GM21717 (cell line): Measurements from ENCODE around the gene OTX1.
A peak's percentile ranks its signal among the peaks of the same experiment; 100 is the strongest.
"Not testable (repeated sequence)": the region's sequence is repeated elsewhere in the genome, so short reads cannot be mapped to it uniquely, and the experiment has no call there.

Source experiments
- ATAC-seq: cut with Tn5 transposase; IDR thresholded peaks from one replicate; pipeline ENCODE4 v1.9.1; 2021; ENCODE audit warnings: mild to moderate bottlenecking, moderate library complexity; ENCODE audit not compliant: unreplicated experiment

OTX1 gene

DNA sequence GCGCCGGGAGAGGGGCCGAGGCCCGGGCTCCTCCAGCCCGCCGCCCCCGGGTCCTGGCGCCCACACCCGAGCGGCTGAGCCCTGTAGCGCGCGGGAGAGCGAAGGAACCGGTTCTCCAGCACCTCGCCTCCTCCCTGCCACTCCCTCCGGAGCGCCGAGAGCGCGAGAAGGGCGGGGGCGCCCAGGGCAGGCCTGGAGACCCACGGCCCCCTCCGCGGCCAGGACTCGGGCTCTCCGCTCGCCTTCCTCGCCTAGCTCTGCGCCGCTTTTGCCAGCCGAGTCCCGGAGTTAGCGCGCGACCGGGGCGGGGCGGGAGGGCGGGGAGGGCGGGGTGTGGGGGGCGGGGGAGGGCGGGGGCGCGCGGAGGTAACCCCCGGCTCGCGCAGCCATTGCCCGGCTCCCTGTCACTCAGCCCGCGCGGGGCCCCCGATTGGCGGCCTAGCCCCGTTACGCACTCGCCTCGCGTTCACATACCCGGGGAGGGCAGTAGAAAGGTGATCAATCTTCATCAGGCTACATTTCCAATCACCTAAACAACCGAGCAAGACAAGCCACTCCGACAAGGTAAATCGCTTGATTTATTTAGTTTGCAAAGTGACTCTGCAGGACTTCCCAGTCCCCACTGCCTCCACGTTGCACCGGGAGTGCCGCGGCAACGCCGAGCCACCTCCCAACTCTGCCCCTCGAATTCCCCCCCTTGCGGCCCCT, at the start of gene OTX1:
Gene OTX1 (plus strand): TSS at position 497 of the 708 bp plus-strand sequence. CDS start 2,161 bp downstream, outside the sequence.
- ATAC-seq, result peak; percentile 89

DNA sequence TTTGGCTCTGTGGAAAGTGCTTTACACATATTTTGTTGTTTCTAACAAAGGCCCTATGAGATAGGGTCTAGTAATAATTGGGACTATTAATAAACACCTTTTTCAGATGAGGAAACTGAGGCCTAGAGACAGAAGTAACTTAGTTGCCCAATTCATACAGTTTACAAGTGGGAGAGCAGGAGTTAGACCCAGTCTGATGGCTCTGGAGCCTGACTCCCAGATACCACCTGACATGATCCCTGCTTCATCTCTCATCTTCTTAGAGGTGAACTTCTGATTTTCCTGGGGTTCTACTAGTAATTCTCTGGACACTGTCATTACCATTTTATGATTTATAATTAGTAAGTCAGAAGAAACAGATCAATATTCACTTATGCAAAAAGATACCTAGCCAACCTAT, 49.1 kb upstream of the OTX1 start:
- ATAC-seq, result no peak

DNA sequence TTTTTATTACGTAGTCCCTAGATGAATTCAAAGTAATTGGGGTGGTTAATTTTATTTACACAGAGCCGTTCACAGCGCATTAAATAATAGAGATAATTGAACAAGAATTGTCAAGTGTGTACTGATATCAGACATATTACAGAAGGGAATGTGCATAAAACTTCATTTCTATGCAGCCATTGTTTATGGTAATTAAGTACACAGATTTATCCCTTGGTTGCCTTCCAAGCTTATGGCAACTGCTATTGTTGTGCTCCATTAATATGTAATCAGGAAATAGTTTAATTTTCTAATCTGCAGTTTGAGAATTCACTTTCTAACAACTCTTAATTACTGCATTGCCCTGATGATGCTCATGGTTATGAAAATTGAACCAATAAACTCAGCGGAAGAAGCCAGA, 47.3 kb upstream of the OTX1 start:
- no peak for ATAC-seq

DNA sequence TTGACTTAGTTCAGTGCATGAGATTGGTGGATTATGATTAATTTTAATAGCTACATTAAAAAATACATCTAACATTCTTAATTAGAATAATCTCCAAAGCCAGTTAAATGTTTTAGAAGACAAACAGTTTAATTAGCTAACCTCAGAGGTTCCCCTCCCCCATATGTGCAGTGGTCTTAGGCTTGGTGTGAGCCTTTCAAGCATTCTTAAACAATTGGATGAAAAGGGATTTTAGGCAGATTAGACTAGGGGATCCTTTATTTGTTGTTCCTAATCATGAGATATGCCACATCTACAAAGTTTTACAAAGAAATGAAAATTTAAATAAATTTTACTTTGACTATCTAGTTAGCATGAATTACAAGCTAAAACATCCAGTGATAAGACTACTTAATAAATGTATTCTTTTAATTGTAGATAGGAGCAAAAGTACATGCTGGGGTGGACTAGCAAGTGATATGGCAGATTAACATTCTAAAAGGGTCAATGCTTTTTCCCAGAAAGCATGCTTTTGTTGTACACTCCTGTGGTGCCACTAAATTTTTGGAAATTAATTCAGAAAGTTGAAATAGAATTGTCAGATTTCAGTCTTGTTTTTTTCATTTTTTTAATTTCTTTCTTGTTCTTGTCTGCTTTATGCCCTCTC, 42.7 kb upstream of the OTX1 start:
- ATAC-seq, result no peak

DNA sequence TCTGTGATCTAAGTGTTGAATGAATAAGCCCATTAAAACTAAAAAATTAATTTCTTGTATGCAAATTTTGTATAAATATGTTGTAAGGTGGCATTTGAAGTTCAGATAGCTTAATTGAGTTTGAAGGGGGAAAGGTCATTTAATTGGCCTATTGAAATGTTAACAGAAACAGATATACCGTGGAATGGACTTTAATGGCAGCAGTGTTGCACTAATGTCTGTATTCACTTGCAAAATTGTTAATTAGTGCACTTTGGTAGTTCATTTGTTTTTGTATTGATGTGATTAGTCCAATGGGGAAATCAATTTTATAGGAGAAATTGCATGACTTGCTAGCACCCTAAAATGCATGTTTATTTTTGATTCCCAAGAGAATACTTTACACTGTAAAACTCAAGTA, 41.8 kb upstream of the OTX1 start:
- no peak for ATAC-seq

DNA sequence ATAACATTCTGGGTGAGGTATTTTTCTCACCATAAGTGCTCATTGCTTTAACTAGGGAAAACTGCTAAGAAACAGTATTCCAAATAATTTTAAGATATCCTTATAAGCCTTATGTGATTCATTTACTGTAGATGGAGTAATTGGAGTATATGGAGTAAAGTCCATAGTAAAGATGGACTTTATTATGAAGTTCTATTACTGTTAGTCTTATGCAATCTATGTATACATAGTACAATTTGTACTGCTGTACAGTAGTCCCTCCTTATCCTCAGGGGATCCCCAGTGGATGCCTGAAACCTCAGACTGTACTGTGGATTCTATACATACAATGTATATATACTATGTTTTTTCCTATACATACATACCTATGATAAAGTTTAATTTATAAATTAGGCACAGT, 41.1 kb upstream of the OTX1 start:
- no peak for ATAC-seq

DNA sequence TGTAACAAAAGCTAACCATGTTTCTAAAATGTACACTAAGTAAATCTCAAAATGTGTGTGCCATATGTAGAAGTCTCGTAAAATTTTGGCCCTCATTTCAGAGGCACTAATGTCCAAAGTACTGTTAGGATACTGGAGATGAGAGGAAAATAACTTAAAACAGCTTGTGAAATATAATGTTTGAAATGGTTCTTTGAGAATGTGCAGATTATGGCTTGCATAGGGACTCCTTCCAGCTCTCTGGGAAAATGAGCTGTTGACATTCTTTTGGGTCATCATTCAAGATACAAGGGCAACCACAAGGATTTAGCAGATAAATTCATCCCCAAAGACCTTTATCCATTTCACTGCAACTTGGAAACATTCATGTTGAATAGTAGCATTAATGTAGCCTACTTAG, 38.1 kb upstream of the OTX1 start:
- ATAC-seq, result no peak

DNA sequence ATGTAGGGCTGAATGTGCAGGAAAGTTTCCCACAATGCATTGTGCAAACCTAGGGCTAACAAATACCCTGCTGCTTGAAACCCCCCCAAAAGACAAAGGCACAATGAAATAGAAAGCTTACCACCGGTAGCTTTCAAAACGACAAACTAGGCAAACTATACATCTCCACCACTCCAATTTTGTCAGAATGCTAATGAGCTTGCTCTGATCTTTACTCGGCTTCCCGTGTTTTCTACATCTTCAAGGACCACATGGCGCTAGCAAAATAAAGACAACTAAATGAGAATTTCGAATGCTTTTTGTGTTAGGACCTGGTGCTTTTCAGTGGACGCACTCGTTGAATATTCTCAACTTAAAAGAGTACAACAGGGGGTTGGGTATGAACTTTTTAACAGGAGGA, 37.2 kb upstream of the OTX1 start:
- ATAC-seq, result no peak

DNA sequence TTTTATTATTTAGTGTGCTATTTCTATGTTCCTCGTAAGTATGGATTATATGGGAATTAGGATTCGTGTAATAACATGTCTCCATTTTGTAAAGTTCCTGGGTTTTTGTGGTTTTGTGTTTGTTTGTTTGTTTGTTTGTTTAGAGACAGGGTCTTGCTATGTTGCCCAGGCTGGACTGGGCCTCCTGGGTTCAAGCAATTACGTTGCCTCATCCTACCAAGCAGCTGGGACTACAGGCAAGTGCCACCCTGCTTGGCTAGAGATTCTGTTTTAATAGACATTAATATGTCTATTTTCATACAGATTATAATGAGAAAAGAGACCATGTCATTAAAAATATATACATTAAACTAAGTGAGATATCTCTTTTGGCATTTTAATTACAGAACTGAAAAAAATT, 35.2 kb upstream of the OTX1 start:
- ATAC-seq, result no peak

DNA sequence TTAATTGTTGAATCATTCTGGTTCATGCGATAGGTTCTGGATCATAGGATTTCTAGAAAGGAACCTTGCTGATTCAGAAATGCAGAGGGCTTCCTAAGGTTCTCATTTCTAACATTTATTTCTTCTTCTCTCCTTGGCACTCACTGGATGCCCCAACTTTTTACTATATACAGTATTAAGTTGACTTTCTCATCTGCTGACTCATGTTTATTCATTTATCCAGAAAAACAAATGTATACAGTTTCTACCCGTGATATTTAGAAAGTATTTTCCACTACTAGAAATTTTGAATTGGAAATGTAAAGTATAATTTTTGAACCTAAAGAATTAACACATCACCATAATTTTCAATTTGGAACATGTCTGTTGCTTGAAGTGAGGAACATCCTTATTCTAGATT, 32.2 kb upstream of the OTX1 start:
- no peak for ATAC-seq

DNA sequence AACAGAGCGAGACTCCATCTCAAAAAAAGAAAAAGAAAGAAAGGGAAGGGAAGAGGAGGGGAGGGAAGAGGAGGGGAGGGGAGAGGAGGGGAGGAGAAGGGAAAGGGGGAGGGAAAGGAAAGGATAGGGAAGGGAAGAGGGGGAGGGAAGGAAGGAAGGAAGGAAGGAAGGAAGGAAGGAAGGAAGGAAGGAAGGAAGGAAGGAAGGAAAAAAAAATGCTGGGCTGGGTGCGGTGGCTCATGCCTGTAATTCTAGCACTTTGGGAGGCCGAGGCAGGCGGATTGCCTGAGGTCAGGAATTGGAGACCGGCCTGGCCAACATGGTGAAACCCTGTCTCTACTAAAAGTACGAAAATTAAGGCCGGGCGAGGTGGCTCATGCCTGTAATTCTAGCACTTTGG, 30.9 kb upstream of the OTX1 start:
- not testable (repeated sequence) for ATAC-seq

DNA sequence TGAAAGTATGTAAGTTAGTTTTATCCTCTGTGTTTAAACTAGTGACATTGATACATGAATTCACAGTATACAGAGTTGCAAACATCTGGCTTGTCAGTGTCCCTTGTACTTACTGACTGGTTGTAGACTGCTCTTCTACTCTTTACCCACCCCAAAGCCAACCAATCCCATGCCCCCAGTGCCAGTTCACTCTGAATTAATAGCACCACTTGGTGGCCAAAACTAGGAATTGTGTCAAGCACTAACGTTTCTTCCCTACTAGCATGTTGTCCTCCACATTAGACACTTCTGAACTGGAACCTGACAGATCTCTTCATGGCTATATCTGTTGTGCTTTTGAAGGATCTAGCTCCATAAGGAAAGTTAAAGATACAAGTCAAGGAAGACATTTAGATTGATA, 27.2 kb upstream of the OTX1 start:
- ATAC-seq, result no peak

DNA sequence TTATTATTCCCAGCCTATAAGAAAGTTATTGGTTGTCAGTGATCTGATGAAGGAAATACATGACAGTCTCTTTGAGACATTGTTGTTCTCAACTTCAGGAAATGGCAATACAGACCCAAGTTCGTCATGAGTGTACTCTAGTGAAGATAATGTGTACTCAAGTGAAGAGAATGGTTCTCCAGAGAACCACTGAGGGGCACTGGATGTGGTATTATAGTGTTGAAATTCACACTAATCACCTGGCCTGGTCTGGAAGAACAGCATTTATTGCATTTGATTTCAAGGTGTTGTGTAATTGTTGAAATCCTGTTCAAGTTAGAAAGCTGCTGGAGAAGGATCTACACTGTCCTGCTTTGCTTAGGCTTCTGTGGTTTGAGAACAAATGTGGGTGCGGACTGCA, 23.4 kb upstream of the OTX1 start:
- no peak for ATAC-seq

DNA sequence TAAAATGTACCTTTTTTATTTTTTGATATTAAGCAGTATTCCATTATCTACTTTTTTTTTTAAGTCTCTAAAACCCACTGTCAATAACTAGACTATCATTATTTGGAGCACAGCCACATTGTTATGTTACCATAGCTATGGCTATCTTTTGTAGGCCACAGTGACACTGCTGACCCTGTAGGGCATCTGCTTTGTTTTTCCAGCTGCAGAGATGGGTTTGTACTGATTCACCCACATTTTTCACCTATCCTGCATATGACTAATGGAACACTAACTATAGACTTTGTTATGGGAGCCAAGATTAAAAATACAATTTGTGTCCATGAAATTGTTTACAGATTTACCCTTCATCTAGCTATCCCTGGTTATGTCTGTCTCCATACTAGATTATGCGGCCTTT, 21.6 kb upstream of the OTX1 start:
- ATAC-seq, result no peak

DNA sequence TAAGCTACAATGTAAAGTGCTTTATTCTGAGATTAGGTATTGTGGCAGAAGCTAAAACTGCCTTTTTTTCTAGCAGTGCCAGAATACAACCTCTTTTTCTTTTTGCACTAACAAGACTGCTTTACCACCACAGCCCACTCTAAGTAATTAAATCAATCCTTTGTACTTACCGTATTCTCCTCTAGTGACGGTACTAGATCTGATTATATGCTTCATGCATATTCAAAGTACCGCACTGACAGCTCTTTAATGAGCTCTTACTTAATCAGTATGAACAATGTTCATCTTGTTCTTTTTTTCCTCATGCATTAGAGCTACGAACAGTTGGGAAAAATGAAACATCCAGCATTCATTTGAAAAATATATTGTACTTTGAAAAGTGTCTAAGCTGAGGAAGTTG, 16.1 kb upstream of the OTX1 start:
- no peak for ATAC-seq

DNA sequence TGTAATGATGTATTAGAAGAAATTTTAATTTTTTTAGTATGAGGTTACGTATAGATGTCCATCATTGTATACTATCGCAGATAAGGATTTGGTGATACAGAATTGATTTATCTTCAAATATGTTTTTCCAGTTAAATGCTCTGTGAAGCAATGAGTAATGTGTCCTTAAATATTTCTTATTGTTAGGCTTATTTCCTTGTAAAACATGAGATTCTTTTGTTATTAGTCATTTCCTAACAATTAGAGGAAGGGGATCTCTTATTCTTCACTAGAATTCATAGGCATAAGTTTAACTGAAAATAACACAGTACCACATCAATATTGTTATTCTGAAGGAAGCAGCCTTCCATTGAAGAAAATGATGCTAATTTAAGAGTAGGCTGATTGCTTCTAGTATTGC, 15.5 kb upstream of the OTX1 start:
- ATAC-seq, result no peak

DNA sequence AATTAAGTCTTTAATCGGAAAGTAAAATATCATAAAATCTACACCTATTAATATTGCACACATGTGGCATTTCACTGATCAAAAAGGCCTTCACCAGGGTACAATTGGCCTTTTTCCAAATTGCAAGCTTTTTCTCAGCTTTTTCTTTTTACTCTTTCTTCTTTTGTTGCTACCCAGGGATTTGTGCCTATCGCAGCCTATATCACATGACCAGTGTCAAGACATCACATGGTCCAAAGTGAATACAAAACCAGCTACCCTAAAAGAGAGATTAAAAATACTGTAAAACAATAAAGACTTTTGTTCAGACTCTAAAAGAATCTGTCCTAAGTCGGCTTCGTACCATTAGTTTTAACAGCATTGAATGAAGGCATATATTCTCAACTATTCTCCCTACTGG, 15.0 kb upstream of the OTX1 start:
- no peak for ATAC-seq

DNA sequence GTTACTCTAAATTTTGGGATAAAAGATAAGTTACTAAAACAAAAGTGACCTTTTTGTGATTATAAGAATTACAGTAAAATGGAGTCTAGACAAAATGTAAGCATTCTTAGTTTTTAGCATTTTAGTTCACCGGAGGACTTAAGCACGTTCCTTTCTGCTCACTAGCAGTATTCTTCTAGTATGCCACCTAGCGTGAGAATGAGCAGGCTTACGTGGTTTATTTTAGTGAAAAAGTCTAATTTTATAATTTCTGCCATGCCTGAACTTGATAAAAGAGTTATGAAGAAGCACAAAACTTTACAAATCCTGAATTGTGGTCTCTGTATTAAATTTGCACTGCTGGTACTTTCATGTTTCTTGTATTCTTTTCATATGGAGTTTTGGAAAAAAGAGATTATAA, 12.6 kb upstream of the OTX1 start:
- no peak for ATAC-seq

DNA sequence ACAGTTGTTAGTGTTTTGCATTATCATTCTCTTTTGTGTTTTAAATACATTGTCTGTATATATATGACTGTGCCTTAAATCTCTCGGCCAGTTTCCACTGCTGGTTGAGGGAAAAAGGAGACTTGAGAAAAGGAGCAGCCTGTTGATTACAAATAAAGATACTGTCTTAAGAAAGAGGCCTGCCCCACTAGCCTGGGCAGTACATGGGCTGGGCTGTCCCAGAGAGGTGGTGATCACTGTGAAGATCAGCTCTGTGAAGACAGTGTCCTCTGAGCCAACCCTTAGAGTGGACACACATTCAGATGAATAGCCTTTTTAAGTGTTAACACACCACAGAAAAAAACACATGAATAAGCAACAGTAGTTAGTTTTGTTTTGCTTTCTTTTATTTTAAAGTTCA, 10.0 kb upstream of the OTX1 start:
- no peak for ATAC-seq

DNA sequence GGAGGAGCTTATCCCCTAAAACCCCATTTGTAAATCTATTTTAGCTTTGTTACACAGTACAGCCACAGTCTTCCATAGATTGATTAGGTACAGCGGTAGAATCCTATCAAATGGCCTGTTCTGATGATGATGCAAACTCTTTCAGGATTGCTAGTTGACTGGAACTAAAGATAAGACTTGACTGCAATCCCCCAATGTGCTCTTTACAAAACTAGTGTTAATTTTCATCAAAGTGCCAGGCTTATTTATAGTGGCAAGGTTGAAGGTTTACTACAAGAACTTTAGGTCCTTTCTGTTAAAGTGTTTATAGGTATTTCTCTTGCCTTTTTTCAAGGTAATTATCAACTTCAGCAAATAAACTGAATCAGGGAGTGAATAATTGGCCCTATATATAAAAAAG, 9.0 kb upstream of the OTX1 start:
- no peak for ATAC-seq

DNA sequence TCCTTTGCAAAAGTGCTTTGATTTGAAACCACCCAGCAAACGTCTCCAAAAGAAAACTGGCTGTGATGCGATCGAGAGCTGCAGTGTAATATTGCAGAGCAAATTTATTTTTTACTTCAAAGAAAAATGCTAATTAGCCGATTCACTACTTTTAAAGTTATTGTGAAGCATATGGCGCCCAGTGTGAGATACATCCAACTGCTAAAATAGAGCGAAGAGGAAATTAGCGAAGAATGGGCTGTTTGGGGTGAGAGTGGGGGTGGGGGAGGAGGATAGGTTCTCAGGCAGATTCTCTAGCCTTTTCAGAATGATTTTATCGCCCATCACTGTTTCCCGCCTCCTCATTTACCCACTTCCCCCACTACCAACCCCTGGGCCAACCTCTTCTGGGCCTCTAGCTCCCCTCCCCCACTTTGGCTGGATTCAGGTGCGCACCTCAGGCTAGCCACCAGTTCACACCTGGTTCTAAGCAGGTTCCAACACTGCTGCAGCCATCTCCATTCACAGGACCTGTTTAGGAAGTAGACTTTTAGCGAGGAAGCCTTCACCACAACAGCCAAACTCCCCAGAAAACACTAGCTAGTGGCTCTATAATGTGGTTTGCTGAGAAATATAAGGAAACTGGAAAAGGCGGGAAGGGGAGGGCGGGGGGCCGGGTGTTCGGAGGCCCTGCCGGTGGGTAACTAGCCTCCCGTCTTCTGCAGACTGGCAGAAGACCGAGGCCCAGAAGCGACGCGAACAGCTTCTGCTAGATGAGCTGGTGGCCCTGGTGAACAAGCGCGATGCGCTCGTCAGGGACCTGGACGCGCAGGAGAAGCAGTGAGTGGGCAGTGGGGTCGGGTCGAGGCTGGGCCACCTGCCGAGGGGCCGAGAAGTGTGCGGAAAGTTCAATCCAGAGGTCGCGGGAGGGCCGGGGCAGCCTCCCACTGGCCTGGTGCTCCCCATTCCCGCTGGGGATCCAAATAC, 6.0 kb upstream of the OTX1 start:
- no peak for ATAC-seq

DNA sequence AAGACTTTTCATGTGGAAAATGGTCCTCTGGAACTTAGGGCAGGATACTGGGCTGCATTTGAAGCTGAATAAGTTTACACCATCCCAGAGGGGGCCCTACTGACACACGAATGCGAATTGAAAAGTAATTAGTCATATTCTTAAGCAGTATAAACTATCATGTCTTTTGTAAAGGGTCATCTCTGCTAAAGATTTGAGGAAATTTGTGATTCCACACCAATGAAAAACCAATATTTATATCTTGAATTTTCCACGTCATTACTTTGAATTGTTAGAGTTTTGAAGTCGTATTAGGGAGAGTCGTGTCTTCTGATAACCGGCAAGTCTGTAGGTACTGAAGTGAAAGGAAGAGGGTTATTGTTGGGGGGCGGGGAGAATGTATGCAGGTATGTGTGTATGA, 4.1 kb upstream of the OTX1 start:
- ATAC-seq, result no peak
